Measurements from ENCODE around the gene CPNE2. TPM values are rescaled to one million over a fixed set of nuclear protein-coding genes. Genes with fewer than 3 reads are reported as not detected.
"Not testable (repeated sequence)": the region's sequence is repeated elsewhere in the genome, so short reads cannot be mapped to it uniquely, and the experiment has no call there.

CPNE2 gene
- polyA plus RNA-seq, 5 donors, result 57.6 to 78.2 (median 70.1) TPM

- DNase-seq, result no peak
Observed at GRCh38 chr16:57066625-57067024, 25.8 kb upstream of the CPNE2 start.

GRCh38 chr16:57067347-57067746, 25.0 kb upstream of the CPNE2 start:
- DNase-seq, result no peak

GRCh38 chr16:57069053-57069452, 23.3 kb upstream of the CPNE2 start:
- DNase-seq, result no peak

- no peak for DNase-seq
Observed at GRCh38 chr16:57069635-57070370, 22.6 kb upstream of the CPNE2 start.

- DNase-seq, result no peak
Observed at GRCh38 chr16:57070424-57070823, 22.0 kb upstream of the CPNE2 start.

GRCh38 chr16:57071081-57071732, 21.2 kb upstream of the CPNE2 start:
- DNase-seq, result not testable (repeated sequence)

GRCh38 chr16:57071831-57072582, 20.4 kb upstream of the CPNE2 start:
- DNase-seq, result no peak

- DNase-seq, result no peak
Observed at GRCh38 chr16:57072616-57073275, 19.6 kb upstream of the CPNE2 start.

GRCh38 chr16:57077714-57078113, 14.7 kb upstream of the CPNE2 start:
- DNase-seq, result no peak

GRCh38 chr16:57081744-57082143, 10.6 kb upstream of the CPNE2 start:
- no peak for DNase-seq

GRCh38 chr16:57082664-57083063, 9.7 kb upstream of the CPNE2 start:
- DNase-seq, result no peak

GRCh38 chr16:57083485-57084126, 8.8 kb upstream of the CPNE2 start:
- no peak for DNase-seq

- peak; percentile 59 to 70 for DNase-seq
Observed at GRCh38 chr16:57084257-57084770, 8.1 kb upstream of the CPNE2 start.

- no peak for DNase-seq
Observed at GRCh38 chr16:57084996-57085395, 7.4 kb upstream of the CPNE2 start.

- no peak for DNase-seq
Observed at GRCh38 chr16:57087003-57087402, 5.4 kb upstream of the CPNE2 start.

GRCh38 chr16:57089406-57089805, 3.0 kb upstream of the CPNE2 start:
- no peak for DNase-seq

- no peak for DNase-seq
Observed at GRCh38 chr16:57091200-57091974, 996 bp upstream of the CPNE2 start.

- peak in 1 of 2 donors; percentile 50 for DNase-seq
Observed at GRCh38 chr16:57092786-57093411, 516 bp downstream of the CPNE2 start.

GRCh38 chr16:57093666-57094564, 1.5 kb downstream of the CPNE2 start:
- no peak for DNase-seq
